GM12878 (cell line): ENCODE data around the gene ZSCAN5B. TPM values are rescaled to one million over a fixed set of nuclear protein-coding genes. Genes with fewer than 3 reads are reported as not detected.

Source experiments
- ATAC-seq: fragments of 200-7000 bp; cut with Tn5 transposase; 3 replicates; pipeline ENCODE4 v1.9.1; 2020; ENCODE audit warnings: mild to moderate bottlenecking, moderate library complexity
- BruUV-seq: library from RNA; stranded (reverse); fragments of 400-500 nt; replicated peaks from 2 replicates; lab custom pipeline; 2021; lab: Mats Ljungman, UMichigan
- CTCF ChIA-PET: fragments of 300-600 bp; sonication (Branson Sonifier 250); formaldehyde crosslinking; extraction: SDS; loops from one replicate; lab custom pipeline; 2021; ENCODE audit warnings: inconsistent platforms; lab: Yijun Ruan, JAX
- POLR2A ChIA-PET: fragments of 350-600 bp; formaldehyde crosslinking; extraction: SDS; loops from one replicate; lab custom pipeline; 2021; ENCODE audit warnings: inconsistent platforms; lab: Charles Lee
- RAD21 ChIA-PET: fragments of 300-600 bp; sonication (Branson Sonifier 250); formaldehyde crosslinking; loops from one replicate; lab custom pipeline; 2023; ENCODE audit warnings: antibody characterized with exemption; ENCODE audit not compliant: unreplicated experiment; lab: Charles Lee
- SMC1A ChIA-PET: fragments of 300-600 bp; sonication (Branson Sonifier 250); formaldehyde crosslinking; loops from one replicate; lab custom pipeline; 2023; ENCODE audit not compliant: unreplicated experiment, uncharacterized antibody; lab: Charles Lee
- DNase-seq: peaks from one replicate; pipeline ENCODE4 v3.0.0-alpha.2; 2011; ENCODE audit warnings: low read depth, low spot score
- FAIRE-seq: peaks from 3 replicates; lab custom pipeline; 2011; peaks lifted over from hg19 to GRCh38; lab: Jason Lieb, UNC
- H2AFZ ChIP-seq: 2 replicates; pipeline ENCODE4 v1.6.0; 2011; ENCODE audit warnings: low read depth, low read length, control low read depth; ENCODE audit not compliant: control insufficient read depth
- H3K27ac ChIP-seq: 2 replicates; pipeline ENCODE4 v1.5.1; 2011; ENCODE audit warnings: control low read depth; ENCODE audit not compliant: control insufficient read depth, insufficient read depth
- H3K27me3 ChIP-seq, 2 experiments: replicated peaks in 1 of 2; 2 replicates each; pipeline versions ENCODE4 v1.6.0 to v1.6.1; 2011; ENCODE audit warnings: low read length in 1 of 2; ENCODE audit not compliant: control insufficient read depth in 2 of 2, insufficient read depth in 2 of 2
- H3K36me3 ChIP-seq, 2 experiments: 2 replicates each; pipeline ENCODE4 v1.5.1; 2011; ENCODE audit warnings: low read length in 1 of 2; ENCODE audit not compliant: control insufficient read depth in 2 of 2, insufficient read depth in 2 of 2
- H3K4me1 ChIP-seq: 2 replicates; pipeline ENCODE4 v1.6.1; 2011; ENCODE audit warnings: mild to moderate bottlenecking, low read length, moderate library complexity, mixed read lengths; ENCODE audit not compliant: control insufficient read depth, insufficient read depth
- H3K4me2 ChIP-seq: 2 replicates; pipeline ENCODE4 v1.6.0; 2011; ENCODE audit warnings: control low read depth; ENCODE audit not compliant: control insufficient read depth, insufficient read depth
- H3K4me3 ChIP-seq: fragments of 200-600 bp; sonication (generic); 2 replicates; pipeline ENCODE4 v1.5.1; 2016
- H3K79me2 ChIP-seq: 2 replicates; pipeline ENCODE4 v1.6.0; 2011; ENCODE audit warnings: low read length; ENCODE audit not compliant: control insufficient read depth, insufficient read depth
- H3K9ac ChIP-seq: 2 replicates; pipeline ENCODE4 v1.8.0; 2011; ENCODE audit warnings: low read length, control low read depth, mixed read lengths; ENCODE audit not compliant: control insufficient read depth, insufficient read depth
- H3K9me3 ChIP-seq: replicated peaks from 3 replicates; pipeline ENCODE4 v1.5.1; 2011; ENCODE audit warnings: mild to moderate bottlenecking, low read length; ENCODE audit not compliant: control insufficient read depth, insufficient read depth
- H4K20me1 ChIP-seq: 2 replicates; pipeline ENCODE4 v1.6.0; 2011; ENCODE audit not compliant: control insufficient read depth, insufficient read depth
- E2F4 ChIP-seq: IDR thresholded peaks from 2 replicates; pipeline ENCODE4 v1.6.1; 2012; ENCODE audit warnings: low read depth, low read length, improper control_type of control experiment
- FOXK2 ChIP-seq: fragments of 450-650 bp; IDR thresholded peaks from 2 replicates; pipeline ENCODE4 v1.6.1; 2017; ENCODE audit warnings: mild to moderate bottlenecking, moderate library complexity
- GATAD2B ChIP-seq: fragments of 450-650 bp; conservative IDR thresholded peaks from 2 replicates; pipeline ENCODE4 v1.6.1; 2017; ENCODE audit warnings: low read depth, mild to moderate bottlenecking, moderate library complexity
- RBBP5 ChIP-seq: fragments of 200-600 bp; sonication (generic); conservative IDR thresholded peaks from 2 replicates; pipeline ENCODE4 v1.6.1; 2016
- SIN3A ChIP-seq: IDR thresholded peaks from 2 replicates; pipeline ENCODE4 v1.6.1; 2012; ENCODE audit warnings: low read depth, low read length, improper control_type of control experiment
- USF1 ChIP-seq: IDR thresholded peaks from 2 replicates; pipeline ENCODE4 v1.6.1; 2011; ENCODE audit warnings: borderline replicate concordance, low read depth, mild to moderate bottlenecking, moderate library complexity, mixed read lengths, low read length; ENCODE audit not compliant: insufficient read depth; ENCODE audit errors: extremely low read length
- WGBS: methylation state at CpG from one replicate; pipeline ENCODE4 v1.1.6; 2016; ENCODE audit warnings: low lambda C conversion rate; ENCODE audit not compliant: insufficient replicate concordance, insufficient coverage; ENCODE audit errors: missing lambda C conversion rate; 5-methylcytosine and 5-hydroxymethylcytosine counted together
- in situ Hi-C: fragments of 300-500 bp; cut with MboI; formaldehyde crosslinking; loops from 9 replicates; pipeline ENCODE4 v1.14.3; 2018; ENCODE audit warnings: mixed read lengths
- intact Hi-C: fragments of 100-400 bp; cut with micrococcal nuclease; formaldehyde crosslinking; loops from one replicate; pipeline ENCODE4 v1.14.2; 2022; ENCODE audit not compliant: unreplicated experiment
- polyA plus RNA-seq, 11 experiments: library from polyadenylated mRNA; depleted of rRNA in 4 of 11; unstranded in 6 of 11; stranded (reverse) in 5 of 11; fragments of >200 nt; fragmentation: Nextera tagmentation in 4 of 11; fragmentation: Illumina TruSeq in 1 of 11; extraction: Ambion mirVana in 4 of 11; extraction: Trizol in 1 of 11; gene quantifications; 1 replicate in 1 of 11; 2 replicates in 10 of 11; pipeline versions ENCODE4 v1.2.1 to v1.2.3, GENCODE V29; 2011 to 2016; ENCODE audit warnings: inconsistent platforms in 2 of 11, missing spikeins in 2 of 11, low read depth in 1 of 11
- total RNA-seq, 4 experiments: library from RNA; depleted of rRNA in 3 of 4; stranded (reverse); fragments of >200 nt in 3 of 4; fragmentation: Illumina TruSeq in 1 of 4; extraction: Trizol in 1 of 4; gene quantifications; 2 replicates each; pipeline versions ENCODE4 v1.2.1 to v1.2.3, GENCODE V29; 2013 to 2021
- TF ChIP-seq, protein P1 (sequence below): fragments of 450-650 bp; IDR thresholded peaks from 2 replicates; pipeline ENCODE4 v1.6.1; 2017; ENCODE audit warnings: mild to moderate bottlenecking

ZSCAN5B gene
- total and polyA plus RNA-seq, 10 of the 15 experiments (the other 5 are each of a cell fraction or from before 2014, with no cell fraction given), result 0.04 TPM; not detected in 9

DNA sequence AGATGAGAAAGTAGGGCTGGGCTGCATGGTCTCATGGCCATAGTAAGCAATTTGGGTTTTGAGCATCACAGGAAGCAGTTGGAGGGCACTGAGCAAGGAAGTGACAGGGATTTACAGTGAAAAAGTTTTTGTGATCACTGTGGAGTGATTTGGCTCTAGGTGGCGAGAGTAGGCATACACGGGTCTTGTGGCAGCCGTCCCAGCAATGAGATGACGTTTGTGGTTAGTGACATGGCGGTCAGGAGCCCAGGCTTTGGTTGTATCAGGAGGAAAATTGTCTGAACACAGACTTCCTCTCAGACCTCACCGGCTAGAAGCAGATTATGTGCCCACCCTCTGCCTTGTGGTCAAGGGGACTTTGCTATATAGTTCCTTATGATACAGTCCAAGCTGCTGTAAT is 53.2 kb downstream of the ZSCAN5B start (continued):
- no peak for TF ChIP-seq FOXK2
- no peak for TF ChIP-seq E2F4

GRCh38 chr19:56142897-56143434 is 54.6 kb downstream of the ZSCAN5B start:
- Histone ChIP-seq H3K27me3 (no peaks in the 10 kb centered on the region), H4K20me1 (no peaks in the 10 kb centered on the region), H3K9ac (no peak overlapping the region), H3K79me2 (peaks cover 20% of the 10 kb centered on the region), H3K4me2 (peak overlapping the region; percentile 89), H3K4me1 (peaks cover 15% of the 10 kb centered on the region), H2AFZ (no peak overlapping the region), H3K9me3 (no peaks in the 10 kb centered on the region), H3K4me3 (peak overlapping the region; percentile 11; the same call in 1 of the 2 replicates), H3K36me3 (peaks cover 2 to 5% of the 10 kb centered on the region in 2 experiments), H3K27ac (no peak overlapping the region)
- POLR2A ChIA-PET, result interaction anchor here (5.6 kb wide), 1 partner anchor 21 kb away, joined by 29 read pairs; the partner anchor contains the start of gene ZNF787
- 84% methylated on average over 4 of the region's 4 CpGs for WGBS
- FAIRE-seq, result no peak
- SMC1A ChIA-PET, result interaction anchor here (0.9 kb wide), 1 partner anchor 9 kb away, joined by 3 read pairs; no protein-coding TSS in a partner anchor
- CTCF ChIA-PET, result interaction anchor here (1.1 to 1.5 kb wide), 3 partner anchors 9 to 38 kb away, joined by 3 to 5 read pairs (median 4); no protein-coding TSS in a partner anchor
- RAD21 ChIA-PET, result interaction anchor here (2.2 kb wide), 1 partner anchor 62 kb away, joined by 7 read pairs; no protein-coding TSS in a partner anchor
- TF ChIP-seq USF1, result no peak
- no peak for TF ChIP-seq RBBP5
- no peak for TF ChIP-seq SIN3A
- no peak for TF ChIP-seq GATAD2B
- TF ChIP-seq, protein P1, sequence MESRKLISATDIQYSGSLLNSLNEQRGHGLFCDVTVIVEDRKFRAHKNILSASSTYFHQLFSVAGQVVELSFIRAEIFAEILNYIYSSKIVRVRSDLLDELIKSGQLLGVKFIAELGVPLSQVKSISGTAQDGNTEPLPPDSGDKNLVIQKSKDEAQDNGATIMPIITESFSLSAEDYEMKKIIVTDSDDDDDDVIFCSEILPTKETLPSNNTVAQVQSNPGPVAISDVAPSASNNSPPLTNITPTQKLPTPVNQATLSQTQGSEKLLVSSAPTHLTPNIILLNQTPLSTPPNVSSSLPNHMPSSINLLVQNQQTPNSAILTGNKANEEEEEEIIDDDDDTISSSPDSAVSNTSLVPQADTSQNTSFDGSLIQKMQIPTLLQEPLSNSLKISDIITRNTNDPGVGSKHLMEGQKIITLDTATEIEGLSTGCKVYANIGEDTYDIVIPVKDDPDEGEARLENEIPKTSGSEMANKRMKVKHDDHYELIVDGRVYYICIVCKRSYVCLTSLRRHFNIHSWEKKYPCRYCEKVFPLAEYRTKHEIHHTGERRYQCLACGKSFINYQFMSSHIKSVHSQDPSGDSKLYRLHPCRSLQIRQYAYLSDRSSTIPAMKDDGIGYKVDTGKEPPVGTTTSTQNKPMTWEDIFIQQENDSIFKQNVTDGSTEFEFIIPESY, result no peak
- intact Hi-C loops, result no loop called here
- in situ Hi-C loops, result loop anchor here (25.0 kb wide), 1 partner anchor 1669 kb away; the partner anchor contains the start of gene ZNF552
- no peak for DNase-seq
- no peak for ATAC-seq
- no TSS peak for BruUV-seq
